HG03039 (cell line): ENCODE measurements around the gene RBMS3.
"Not testable (repeated sequence)": the region's sequence is repeated elsewhere in the genome, so short reads cannot be mapped to it uniquely, and the experiment has no call there.

Source experiments
- ATAC-seq: cut with Tn5 transposase; IDR thresholded peaks from one replicate; pipeline ENCODE4 v1.9.1; 2021; ENCODE audit warnings: mild to moderate bottlenecking, moderate library complexity; ENCODE audit not compliant: unreplicated experiment

The RBMS3 gene

GRCh38 chr3:29382409-29382808 lies 101.5 kb downstream of the RBMS3 start:
- no peak for ATAC-seq

GRCh38 chr3:29382845-29383244 lies 102.0 kb downstream of the RBMS3 start:
- ATAC-seq: no peak

GRCh38 chr3:29384640-29385039 lies 103.8 kb downstream of the RBMS3 start:
- no peak for ATAC-seq

- ATAC-seq: no peak
Measured at GRCh38 chr3:29385046-29385830, 104.4 kb downstream of the RBMS3 start.

- no peak for ATAC-seq
Measured at GRCh38 chr3:29389362-29389761, 108.5 kb downstream of the RBMS3 start.

GRCh38 chr3:29392625-29393388 lies 111.9 kb downstream of the RBMS3 start:
- no peak for ATAC-seq

- not testable (repeated sequence) for ATAC-seq
Measured at GRCh38 chr3:29393946-29394345, 113.1 kb downstream of the RBMS3 start.

- no peak for ATAC-seq
Measured at GRCh38 chr3:29397406-29397805, 116.5 kb downstream of the RBMS3 start.

- no peak for ATAC-seq
Measured at GRCh38 chr3:29398787-29399186, 117.9 kb downstream of the RBMS3 start.

- no peak for ATAC-seq
Measured at GRCh38 chr3:29406291-29406832, 125.5 kb downstream of the RBMS3 start.

GRCh38 chr3:29408676-29409075 lies 127.8 kb downstream of the RBMS3 start:
- ATAC-seq: no peak

GRCh38 chr3:29409409-29409808 lies 128.5 kb downstream of the RBMS3 start:
- ATAC-seq: no peak

GRCh38 chr3:29410220-29410619 lies 129.3 kb downstream of the RBMS3 start:
- ATAC-seq: no peak

GRCh38 chr3:29410660-29411405 lies 130.0 kb downstream of the RBMS3 start:
- ATAC-seq: no peak

- ATAC-seq: no peak
Measured at GRCh38 chr3:29412110-29412509, 131.2 kb downstream of the RBMS3 start.

- no peak for ATAC-seq
Measured at GRCh38 chr3:29414468-29415224, 133.8 kb downstream of the RBMS3 start.

GRCh38 chr3:29415482-29416223 lies 134.8 kb downstream of the RBMS3 start:
- no peak for ATAC-seq

GRCh38 chr3:29416514-29416913 lies 135.6 kb downstream of the RBMS3 start:
- no peak for ATAC-seq

GRCh38 chr3:29420106-29420505 lies 139.2 kb downstream of the RBMS3 start:
- ATAC-seq: no peak
